RCC 7860 (cell line): ENCODE data around the gene THADA.
"Not testable (repeated sequence)": the region's sequence is repeated elsewhere in the genome, so short reads cannot be mapped to it uniquely, and the experiment has no call there.

Experiments used
- DNase-seq: peaks from one replicate; pipeline ENCODE4 v3.0.0-alpha.2; 2015; ENCODE audit warnings: low spot score
- FAIRE-seq: peaks from 2 replicates; lab custom pipeline; 2012; peaks lifted over from hg19 to GRCh38; lab: Jason Lieb, UNC

The THADA gene

DNA sequence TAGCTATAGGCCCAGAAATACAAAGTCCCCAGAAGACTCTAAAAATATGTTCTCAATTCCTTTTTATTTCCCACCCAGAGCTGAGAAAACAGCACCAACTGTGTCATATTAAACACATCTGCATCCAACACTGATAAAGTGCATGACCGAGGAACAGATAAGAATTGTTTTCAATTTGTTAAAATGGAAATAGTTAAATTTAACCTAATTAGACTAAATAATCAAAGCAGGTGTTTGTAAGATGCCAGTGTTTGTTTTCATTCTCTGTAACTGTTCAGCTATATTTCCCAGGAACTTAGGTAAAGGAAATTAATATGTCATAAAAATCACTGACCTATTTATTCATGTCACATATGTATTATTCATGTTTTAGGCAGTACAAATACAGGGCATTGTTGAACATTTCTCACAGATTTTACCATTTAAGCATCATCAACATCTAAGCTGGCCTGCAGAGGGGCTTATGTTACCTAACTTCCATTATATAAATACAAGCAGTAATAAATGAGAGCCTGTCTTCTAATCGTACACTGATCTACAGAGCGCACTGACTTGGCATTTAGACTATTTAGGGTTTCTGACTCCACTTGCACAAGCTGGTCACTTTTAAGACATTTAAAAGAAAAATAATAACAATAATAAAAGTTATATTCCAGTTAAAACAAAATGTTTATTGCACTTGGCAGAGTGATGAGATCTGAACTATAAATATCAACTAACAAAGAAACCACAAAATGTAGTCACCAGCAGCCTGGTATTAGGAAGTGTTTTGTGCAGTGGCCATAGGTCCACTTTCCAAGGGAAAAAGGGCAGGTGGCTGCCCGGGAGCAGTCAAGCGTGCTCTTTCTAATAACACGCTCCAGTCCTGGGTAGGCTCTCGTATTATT, 282.8 kb downstream of the THADA start:
- FAIRE-seq (peak; percentile 77), DNase-seq (peak; percentile 29)

DNA sequence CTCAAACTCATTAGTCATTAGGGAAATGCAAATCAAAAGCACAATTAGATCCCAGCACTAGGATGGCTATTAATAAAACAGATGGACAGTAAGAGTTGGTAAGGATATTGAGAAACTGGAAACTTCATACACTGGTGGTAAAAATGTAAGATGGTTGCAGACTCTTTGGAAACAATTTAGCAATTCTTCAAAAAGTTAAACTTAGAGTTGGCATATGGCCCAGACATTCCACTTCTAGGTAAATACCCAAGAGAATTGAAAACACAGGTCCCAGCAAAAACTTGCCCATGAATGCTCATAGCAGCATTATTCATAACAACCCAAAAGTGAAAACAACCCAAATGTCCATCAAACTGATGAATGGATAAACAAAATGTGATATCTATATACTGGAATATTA, 284.6 kb downstream of the THADA start:
- no peak for DNase-seq
- no peak for FAIRE-seq

DNA sequence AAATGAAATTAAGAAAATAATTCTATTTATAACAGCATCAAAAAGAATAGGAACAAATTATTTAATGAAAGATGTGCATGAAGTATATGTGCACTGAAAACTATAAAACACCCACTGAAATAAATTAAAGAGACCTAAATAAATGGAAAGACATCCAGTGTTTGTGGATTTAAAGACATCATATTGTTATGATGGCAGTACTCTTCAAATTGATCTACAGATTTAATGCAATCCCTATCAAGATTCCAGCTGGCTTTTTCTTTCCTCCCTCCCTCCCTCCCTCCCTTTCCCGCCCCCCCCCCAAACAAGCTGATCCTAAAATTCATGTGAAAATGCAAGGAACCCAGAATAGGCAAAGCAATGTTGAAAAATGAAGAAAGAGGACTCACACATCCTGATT, 285.9 kb downstream of the THADA start:
- FAIRE-seq = no peak
- DNase-seq = no peak

DNA sequence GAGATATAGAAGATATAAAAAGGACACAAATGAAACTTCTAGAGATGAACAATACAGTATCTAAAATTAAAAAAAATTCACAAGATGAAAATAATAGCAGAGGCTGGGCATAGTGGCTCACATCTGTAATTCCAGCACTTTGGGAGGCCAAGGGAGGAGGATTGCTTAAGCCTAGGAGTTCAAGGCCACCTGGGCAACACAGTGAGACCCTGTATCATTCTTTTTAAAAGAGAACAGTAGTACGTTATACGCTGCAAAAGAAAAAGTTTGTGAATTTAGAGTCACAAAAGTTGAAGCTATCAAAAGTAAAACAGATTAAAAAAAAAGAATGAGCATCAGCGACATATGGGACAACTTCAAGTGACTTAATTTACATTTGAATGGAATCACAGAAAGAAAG, 287.9 kb downstream of the THADA start:
- no peak for DNase-seq
- FAIRE-seq = no peak

DNA sequence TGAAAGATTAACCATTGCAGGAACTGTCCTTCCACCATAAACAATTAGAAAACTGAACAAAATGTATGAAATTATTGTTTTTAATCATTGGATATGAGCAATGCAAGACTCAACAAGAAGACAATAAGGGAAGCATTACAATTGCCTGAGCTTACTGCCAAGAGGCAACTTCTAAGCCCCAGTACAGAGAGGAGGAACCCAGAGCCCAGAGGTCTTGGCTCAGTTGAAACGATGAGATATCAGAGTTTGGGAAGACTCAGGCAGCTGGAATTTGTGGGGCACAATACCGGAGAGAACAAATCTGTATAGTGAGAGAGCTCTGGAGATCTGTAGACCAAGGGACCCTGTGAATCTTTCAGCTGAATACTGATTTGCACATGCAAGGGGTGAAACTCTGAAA, 288.8 kb downstream of the THADA start:
- no peak for DNase-seq
- FAIRE-seq = no peak

DNA sequence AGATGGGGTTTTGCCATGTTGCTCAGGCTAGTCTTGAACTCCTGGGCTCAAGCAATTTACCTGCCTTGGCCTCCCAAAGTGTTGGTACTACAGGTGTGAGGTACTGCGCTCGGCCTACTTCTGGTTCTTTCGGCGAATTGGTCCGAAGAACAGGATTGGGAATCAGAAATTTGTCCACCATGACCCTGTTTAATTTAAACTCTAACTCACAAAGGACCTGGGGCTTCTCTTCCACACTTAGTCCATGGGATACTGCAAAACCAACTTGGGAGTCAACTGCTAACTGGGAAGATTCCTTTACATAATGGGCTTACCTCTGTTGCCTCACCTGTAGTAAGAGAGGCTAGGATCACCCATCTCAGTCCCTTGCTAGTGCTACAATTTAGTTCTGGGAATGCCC, 289.6 kb downstream of the THADA start:
- DNase-seq (no peak), FAIRE-seq (no peak)

DNA sequence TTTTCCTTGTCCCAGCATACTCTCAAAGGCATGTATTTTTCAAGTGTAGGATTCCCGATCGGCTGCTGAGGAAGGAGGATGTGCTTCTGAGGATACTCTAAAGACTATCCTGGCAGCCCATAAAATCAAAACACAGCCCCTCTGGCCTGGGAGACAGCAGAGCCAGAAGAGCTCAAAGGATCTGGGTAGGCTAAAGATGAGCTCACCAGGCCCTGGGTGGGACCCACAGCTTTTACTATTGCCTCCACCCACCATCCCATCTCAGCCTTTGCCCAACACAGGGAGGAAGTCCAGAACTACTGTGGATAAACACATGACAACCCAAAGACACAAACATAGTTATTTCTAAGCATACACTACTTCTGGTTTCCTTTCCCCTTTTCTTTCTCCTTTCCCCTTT, 290.3 kb downstream of the THADA start:
- no peak for DNase-seq
- FAIRE-seq = no peak

DNA sequence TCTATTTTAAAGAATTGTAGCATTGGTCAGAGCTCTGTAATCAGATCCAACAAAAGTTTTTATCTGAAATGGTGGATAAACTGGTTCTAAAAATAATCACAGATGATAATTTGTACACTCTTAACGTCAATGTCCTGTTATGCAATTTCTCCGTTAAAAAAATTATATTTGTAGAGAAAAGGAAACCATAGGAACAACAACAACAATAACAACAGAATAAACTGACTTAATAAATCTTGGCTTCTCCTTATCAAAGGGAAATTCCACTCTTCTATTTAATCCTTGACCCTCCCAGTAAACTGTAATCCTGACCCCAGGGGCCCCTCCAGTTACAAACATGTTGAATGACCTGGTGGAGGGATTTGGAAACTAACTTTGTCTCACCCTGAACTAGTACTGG, 290.8 kb downstream of the THADA start:
- no peak for DNase-seq
- FAIRE-seq = no peak

DNA sequence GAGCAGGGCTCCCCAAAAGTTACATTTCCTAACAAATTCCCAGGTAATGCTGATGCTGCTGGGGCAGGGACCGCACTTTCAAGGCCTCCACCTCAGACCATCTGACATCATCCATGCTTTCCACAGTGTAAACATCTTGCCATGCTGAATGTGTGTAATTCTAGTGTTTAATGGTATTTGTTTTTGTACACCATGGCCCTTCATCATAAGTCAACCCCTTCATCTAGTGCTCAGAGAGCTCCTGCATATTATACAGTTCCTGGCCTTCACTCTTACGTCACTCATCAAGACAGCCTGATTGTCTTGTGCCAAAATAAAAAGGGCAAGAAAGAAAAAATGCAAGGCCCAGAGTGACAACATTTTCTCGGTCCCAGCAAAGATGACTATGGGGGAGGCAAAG, 291.9 kb downstream of the THADA start:
- DNase-seq = no peak
- no peak for FAIRE-seq

DNA sequence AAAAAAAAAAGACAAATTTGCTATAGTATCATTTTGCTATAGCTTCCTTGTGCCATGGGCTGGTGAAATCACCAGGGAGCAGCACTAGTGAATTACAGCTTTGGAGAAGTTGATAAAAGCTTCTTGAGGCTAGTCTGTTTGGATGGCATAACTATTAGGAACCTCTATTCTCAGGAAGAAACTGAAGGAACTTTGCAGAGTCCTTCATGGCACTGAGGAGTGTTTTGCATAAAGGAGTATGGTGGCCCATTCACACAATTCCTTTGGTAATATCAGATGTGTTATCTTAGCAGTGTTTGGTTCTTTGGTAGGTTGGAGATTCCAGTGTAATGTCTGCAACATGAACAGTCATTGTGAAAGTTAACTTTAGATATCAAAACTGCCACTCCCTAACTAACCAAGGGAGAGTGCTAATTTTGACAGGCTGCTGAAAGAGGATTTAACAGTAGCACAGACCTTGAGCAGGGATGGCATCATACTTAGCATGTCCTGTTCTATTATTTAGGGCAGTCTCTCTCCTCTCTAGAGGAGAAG, 292.8 kb downstream of the THADA start:
- FAIRE-seq (no peak), DNase-seq (no peak)

DNA sequence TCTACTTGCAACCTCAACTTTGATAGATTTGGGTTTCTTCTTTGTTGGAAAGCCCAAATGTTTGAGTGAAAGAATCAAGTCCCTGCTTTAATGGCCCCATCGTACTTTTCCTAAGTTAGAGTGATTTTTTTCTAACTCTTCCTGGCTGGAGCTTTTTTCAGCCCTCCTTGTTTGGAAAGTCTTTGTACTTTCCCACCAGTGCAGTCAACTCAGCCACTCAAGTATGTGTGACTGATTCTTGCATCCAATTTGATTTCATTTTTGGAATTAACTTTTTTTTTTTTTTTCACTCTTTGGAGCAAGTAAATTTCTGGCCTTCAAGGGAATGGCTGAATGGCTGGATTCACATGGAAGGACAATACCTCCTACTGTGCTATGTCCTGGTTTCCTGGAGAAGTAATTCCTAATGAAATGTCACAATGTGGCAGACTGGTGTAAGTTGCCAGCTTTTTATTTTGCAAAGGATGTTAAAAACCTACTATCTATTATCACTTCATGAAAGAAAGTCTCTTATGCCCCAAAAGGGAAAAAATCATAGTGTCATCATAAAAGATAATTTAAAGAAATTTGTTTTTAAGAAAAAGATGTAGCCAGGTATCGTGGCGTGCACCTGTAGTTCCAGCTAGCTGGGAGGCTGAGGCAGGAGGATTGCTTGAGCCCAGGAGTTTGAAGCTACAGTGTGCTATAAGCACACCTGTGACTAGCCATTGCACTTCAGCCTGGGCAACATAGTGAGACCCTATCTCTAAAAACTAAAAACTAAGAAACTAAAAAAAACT, 293.5 kb downstream of the THADA start:
- DNase-seq (no peak), FAIRE-seq (no peak)

DNA sequence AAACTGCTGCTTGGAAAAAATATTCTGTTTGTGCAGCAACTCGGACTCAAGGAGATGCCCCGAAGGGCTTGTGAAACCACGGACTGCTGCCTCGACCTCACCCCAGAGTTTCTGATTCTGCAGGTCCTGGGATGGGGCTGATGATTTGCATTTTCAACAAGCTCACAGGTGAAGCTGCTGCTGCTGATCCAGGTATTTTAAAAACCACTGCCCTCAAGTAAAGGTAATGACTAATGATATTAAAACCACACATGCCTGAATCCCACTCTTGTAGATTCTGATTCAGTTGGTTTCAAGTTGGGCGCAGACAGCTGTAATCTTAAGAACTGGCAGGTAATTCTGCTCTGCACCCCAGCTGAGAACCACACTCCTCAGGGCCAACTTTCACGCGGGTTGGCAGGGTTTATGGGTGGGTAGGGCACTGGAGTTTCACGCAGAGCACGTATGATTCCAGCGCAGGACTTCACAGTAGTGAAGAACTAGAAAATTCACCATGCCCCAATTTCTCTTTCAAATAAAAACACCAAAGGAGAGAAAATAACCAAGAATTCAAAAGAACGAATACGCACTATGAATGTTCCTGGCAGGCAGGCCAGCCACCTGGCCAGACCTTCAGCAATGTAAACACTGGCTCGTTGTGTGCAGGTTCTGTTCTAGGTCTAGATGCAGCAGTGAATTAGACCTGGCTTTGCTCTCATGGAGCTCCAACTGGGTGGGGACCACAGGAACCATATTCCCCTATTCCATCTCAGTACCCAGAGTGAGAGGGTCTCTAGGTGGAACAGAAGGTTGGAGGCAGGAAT, 294.9 kb downstream of the THADA start:
- DNase-seq (no peak), FAIRE-seq (no peak)

DNA sequence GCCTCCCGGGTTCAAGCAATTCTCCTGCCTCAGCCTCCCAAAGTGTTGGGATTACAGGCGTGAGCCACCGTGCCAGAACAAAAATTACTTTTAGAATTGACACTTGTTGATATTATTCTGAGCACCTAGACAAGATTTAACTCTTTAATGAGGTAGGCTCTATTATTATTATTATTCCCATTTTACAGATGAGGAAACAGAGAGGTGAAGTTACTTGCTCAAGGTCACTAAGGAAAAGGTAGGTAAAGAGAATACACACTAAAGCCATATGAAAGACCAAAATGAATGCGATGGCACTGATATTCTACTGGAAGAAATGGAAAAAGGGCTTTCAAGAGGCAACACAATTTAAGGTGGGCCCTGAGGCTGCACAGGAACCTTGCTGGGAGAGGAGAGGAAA, 295.6 kb downstream of the THADA start:
- DNase-seq = no peak
- FAIRE-seq = no peak

DNA sequence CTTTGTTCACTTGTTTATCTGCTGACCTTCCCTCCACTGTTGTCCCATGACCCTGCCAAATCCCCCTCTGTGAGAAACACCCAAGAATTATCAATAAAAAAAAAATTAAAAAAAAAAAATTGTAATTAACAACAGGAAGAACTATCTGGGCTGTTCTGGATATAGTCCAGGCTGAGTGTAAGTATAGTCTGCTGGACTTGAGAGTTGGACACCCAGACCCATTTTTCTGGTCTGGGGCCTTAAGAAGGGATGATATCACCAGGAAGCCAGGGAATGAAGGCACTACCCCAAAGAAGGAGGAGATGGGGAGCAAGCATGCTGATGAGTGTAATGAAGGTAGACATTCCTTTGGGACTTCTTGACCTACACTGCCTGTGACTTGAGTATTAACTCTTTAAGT, 297.3 kb downstream of the THADA start:
- no peak for DNase-seq

DNA sequence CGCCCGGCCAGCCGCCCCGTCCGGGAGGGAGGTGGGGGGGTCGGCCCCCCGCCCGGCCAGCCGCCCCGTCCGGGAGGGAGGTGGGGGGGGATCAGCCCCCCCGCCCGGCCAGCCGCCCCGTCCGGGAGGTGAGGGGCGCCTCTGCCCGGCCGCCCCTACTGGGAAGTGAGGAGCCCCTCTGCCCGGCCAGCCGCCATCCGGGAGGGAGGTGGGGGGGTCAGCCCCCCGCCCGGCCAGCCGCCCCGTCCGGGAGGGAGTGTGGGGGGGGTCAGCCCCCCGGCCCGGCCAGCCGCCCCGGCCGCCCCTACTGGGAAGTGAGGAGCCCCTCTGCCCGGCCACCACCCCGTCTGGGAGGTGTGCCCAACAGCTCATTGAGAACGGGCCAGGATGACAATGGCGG, 298.1 kb downstream of the THADA start:
- DNase-seq, FAIRE-seq: not testable (repeated sequence)

More for the DNA sequence above, 297.3 kb downstream of the THADA start:
- FAIRE-seq = no peak

DNA sequence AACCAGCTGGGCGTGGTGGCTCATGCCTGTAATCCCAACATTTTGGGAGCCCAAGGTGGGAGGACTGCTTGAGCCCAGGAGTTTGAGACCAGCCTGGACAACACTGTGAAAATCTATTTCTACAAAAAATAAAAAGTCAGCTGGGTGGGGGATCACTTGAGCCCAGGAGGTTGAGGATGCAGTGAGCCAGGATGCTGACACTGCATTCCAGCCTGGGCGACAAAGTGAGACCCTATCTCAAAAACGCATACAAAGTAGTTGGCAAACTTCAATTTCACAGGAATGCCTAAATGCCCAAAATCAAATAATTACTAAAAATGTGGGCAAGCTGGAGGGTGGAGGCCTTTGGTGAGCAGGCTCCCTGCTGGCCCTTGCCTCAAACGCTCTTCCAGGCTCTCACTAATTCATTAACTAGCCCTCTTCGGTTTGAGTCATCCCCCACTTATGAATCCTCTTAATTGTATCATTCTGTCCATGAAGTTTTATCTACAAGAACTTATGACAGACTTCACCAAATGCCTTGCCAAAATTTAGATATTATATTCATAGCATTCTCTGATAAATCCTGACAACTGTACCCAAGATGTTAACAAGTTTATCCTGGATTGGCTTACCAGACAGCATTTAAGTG, 300.8 kb downstream of the THADA start:
- FAIRE-seq (peak; percentile 87), DNase-seq (peak; percentile 15)

DNA sequence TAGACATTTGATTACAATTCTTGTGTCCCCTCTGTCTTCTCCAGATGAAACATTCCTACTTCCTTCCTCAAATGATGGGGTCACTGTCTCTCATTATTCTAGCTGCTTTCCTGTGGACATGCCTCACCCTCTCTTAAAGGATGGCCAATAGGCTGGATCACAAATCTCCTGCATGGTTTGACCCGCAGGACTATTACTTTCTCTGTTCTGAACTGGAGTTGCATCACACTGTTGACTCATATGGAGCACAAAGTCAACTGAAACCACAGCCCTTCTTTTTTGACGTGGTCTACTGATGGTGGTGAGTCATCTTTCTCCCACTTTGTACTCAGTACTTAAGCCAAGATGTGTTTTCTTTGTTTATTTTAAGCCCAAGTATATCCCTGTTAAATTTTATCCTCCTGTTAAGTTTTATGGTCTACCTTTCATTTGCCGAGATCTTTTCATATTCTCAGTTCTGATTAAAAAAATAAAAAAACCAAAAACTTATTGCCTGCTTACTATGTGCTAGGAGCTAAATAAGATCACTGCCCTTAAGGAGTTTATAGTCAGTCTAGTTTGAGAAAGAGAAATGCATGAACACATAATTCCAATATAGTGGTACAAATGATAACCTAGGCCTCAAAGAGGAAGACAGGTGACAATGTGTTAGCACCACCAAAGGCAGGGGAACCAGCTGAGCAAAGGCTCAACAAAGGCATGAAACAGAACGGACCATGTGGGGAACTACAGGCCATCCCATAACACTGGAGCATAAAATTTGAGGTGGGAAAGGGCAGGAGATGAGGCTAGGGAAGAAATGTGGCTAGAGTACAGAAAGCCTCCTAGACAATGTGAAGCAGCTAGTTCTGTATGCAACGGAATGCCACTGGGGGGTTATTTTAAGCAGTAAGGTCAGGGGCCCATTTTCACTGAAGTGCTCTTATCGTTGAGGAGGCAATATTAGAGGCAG, 301.8 kb downstream of the THADA start:
- peak; percentile 96 for FAIRE-seq
- peak; percentile 91 for DNase-seq

DNA sequence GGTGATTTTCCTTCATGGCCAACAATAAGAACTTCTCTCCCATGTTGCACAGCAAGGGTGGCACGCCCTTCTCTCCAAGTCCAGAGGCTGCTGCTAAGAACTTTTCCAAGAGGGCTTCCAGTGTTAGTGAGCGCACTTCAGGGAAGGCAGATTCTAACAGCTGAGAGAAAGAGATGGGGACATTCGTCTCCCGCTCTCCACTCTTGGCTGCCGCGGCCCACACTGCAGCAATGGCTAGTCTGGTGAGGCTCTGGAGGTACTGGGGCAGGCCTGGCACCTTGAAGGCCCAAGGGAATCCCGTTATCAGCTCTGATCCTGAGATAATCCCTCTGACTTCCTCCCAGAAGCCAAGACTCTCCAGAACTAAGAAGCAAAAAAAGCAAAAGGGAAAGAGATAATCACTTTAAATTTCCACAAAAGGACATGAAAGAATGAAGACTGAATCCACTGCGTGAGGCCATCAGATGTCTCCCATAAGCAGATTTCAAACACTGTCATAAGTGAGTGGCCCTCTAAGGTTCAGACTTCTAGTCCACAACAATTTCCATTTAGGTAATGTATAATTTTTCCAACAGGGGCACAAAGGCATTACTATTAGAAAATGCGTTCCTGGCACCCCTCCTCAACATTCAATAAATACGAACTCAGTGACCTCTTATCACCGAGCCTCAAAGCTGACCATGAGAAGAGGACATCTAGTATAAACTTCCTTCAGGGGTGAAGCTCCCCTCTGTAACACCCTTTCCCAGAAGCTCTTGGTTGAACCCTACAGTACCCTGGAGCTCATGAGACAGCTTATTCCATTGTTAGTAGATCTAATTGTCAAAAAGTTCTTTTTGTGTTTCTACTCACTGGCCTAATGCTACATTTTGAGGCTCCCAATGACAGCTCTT, 302.7 kb downstream of the THADA start:
- FAIRE-seq = no peak
- DNase-seq = no peak
